NCI-H82 (cell line): Measurements from ENCODE around the gene POU6F1.

Experiments
- DNase-seq: peaks from one replicate; lab custom pipeline; 2025; lab: John Stamatoyannopoulos, UW

The POU6F1 gene

DNA sequence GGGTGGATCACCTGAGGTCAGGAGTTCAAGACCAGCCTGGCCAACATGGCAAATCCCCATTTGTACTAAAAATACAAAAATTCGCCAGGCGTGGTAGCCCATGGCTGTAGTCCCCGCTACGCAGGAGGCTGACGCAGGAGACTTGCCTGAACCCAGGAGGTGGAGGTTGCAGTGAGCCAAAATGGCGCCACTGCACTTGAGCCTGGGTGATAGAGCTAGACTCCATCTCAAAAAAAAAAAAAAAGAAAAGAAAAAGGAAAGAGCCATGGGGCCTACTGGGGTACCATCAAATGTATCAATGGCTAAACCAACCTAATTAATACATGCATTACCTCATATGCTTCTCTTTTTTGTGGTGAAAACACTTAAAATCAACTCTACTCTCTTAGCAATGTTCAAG lies 55.6 kb downstream of the POU6F1 start:
- no peak for DNase-seq

DNA sequence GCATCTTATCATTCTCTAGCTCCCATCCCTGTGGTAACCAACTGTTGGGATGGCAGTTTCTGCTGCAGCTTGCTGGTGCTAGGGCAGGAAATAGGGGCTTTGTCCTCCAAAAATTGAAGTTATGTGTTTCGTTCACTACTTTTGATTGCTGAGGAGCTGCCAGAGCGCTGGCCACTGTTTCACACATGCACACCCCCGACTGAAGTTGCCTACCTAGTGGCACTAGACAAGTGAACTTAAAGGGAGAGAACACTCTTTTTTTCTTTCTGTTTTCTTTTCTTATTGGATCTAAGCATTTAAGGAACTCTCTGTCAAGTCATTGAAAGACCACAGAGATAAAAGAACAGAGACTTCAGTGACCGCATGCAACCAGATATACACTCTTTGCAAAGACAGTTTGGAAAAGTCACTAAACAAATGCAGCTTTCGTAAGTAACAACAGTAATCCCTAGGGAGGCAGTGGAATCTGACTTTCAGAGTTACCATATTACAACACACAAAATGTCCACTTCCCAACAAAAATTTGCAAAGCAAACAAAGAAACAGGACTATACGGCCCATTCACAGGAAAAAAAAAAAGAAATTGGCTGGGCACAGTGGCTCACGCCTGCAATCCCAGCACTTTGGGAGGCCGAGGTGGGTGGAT lies 56.9 kb downstream of the POU6F1 start:
- DNase-seq, result no peak

DNA sequence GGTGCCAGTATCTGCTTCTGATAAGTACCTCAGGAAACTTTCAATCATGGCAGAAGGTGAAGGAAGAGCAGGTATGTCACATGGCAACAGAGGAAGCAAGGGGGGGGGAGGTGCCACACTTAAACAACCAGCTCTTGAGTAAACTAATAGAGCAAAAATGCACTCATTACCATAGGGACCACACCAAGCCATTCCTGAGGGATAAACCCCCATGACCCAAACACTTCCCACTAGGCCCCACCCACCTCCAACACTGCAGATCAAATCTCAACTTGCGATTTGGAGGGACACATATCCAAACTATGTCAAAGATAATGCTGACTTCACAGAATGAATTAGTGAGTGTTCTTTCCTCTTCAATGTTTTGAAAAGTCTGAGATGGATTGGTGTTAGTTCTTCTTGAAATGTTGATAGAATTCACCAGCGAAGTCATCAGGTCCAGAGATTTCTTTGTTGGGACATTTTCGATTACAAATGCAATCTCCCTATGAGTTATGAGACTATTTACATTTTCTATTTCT lies 61.6 kb downstream of the POU6F1 start:
- DNase-seq, result no peak

DNA sequence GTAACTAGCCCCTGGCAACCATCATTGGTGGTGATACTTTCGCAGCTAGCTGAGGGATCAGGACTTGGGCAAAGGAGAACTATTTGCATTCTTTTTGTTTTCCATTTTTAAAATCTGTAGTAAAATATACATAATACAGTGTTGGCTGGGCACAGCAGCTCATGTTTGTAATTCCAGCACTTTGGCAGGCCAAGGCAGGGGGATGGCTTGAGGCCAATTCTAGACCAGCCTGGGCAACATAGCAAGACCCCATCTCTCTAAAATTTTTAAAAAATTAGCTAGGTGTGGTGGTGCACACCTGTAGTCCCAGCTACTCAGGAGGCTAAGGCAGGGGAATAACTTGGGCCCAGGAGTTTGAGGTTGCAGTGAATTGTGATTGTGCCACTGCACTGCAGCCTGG lies 64.9 kb downstream of the POU6F1 start:
- DNase-seq, result no peak

DNA sequence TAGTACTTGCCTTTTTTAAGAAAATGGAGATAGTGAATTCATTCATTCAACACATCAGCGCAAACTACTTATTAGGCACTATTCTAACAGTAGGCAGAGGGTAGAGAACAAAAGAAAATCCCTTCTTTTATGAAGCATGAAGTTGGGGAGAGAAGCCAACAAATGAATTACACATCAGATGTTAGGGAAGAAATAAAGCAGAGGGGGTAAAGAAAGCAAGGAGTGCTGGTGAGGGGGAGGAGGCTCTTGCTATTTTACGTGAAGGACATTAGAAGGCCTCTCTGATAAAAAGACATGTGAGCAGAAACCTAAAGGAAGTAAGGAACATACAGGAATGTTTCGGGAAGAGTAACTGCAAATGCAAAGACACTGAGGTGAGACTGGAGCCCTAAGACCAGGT lies 67.1 kb downstream of the POU6F1 start:
- no peak for DNase-seq

DNA sequence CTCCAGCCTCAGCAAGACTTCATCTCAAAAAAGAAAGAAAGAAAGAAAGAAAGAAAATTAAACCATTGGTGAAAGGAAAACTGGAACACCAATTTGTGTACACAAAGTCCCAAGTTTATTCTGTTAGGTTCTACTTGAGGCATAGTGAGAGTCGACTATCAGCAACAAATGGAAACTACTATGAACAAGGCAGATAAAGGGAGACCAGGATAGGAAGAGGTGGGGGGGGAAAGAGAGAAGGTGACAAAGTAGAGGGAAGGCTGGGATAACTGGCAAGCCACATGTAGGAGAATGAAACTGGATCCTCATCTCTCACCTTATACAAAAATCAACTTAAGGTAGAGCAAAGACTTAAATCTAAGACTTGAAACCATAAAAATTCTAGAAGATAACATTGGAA lies 70.6 kb downstream of the POU6F1 start:
- no peak for DNase-seq

DNA sequence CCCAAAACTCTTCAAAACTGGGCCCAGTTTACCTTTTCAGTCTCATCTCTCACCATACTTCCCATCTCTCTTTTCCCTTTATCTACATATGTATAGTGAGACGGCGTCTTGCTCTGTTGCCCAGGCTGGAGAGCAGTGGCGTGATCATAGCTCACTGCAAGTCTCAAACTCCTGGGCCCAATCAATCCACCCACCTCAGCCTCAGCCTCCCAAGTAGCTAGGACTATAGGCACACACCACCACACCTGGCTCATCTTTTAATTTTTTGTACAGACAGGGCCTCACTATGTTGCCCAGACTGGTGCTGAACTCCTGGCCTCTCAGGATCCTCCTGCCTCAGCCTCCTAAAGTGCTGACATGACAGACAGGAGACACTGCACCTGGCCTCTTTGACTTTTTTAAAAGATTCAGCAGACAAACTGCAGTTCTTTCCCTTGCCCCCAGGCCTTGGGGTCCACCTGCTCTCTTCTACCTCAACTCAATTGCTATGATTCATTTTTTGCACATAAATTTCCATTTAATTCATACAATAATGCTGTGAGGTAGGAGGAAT lies 78.5 kb downstream of the POU6F1 start:
- DNase-seq, result no peak
